Panc1 (cell line): ENCODE data around the gene SYNE1.

Experiments used
- POLR2AphosphoS5 ChIP-seq: IDR thresholded peaks from 2 replicates; pipeline ENCODE4 v1.6.1; 2012; ENCODE audit warnings: mild to moderate bottlenecking, low read depth, low read length, moderate library complexity
- TCF7L2 ChIP-seq: IDR thresholded peaks from 2 replicates; pipeline ENCODE4 v1.6.1; 2011; ENCODE audit warnings: mild to moderate bottlenecking, low read depth, low read length, inconsistent platforms
- TF ChIP-seq, protein P1 (sequence below): fragments of 450-650 bp; IDR thresholded peaks from 2 replicates; pipeline ENCODE4 v1.5.1; 2017; ENCODE audit warnings: mild to moderate bottlenecking
- TF ChIP-seq, protein P2 (sequence below), 2 experiments: IDR thresholded peaks; 2 replicates each; pipeline ENCODE4 v1.6.1; 2011 to 2012; ENCODE audit warnings: low read depth in 2 of 2, control low read depth in 1 of 2, low read length in 1 of 2, mild to moderate bottlenecking in 1 of 2, moderate library complexity in 1 of 2; ENCODE audit not compliant: insufficient read depth in 1 of 2

DNA sequence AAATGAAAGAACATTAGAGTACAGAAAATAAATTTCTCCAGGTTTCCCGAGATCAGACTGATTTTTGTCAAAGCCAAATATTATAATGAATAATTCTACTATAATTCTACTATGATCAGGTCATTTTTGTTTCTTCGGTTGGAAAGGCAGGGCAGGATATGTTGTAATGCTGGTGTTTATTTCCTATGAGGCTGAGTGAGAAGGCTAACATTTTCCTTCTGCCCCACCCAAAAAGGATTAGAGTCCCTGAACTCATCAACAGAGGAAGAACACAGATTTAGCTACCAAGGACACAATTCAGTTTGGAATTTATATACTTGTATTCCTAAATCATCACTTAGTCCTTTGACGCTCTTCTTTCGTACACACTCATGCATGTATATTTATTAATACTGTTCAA is 318.9 kb downstream of the SYNE1 start:
- TF ChIP-seq POLR2AphosphoS5 (no peak), TCF7L2 (no peak)
- TF ChIP-seq, protein P1, sequence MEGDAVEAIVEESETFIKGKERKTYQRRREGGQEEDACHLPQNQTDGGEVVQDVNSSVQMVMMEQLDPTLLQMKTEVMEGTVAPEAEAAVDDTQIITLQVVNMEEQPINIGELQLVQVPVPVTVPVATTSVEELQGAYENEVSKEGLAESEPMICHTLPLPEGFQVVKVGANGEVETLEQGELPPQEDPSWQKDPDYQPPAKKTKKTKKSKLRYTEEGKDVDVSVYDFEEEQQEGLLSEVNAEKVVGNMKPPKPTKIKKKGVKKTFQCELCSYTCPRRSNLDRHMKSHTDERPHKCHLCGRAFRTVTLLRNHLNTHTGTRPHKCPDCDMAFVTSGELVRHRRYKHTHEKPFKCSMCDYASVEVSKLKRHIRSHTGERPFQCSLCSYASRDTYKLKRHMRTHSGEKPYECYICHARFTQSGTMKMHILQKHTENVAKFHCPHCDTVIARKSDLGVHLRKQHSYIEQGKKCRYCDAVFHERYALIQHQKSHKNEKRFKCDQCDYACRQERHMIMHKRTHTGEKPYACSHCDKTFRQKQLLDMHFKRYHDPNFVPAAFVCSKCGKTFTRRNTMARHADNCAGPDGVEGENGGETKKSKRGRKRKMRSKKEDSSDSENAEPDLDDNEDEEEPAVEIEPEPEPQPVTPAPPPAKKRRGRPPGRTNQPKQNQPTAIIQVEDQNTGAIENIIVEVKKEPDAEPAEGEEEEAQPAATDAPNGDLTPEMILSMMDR: no peak
- TF ChIP-seq, protein P2, sequence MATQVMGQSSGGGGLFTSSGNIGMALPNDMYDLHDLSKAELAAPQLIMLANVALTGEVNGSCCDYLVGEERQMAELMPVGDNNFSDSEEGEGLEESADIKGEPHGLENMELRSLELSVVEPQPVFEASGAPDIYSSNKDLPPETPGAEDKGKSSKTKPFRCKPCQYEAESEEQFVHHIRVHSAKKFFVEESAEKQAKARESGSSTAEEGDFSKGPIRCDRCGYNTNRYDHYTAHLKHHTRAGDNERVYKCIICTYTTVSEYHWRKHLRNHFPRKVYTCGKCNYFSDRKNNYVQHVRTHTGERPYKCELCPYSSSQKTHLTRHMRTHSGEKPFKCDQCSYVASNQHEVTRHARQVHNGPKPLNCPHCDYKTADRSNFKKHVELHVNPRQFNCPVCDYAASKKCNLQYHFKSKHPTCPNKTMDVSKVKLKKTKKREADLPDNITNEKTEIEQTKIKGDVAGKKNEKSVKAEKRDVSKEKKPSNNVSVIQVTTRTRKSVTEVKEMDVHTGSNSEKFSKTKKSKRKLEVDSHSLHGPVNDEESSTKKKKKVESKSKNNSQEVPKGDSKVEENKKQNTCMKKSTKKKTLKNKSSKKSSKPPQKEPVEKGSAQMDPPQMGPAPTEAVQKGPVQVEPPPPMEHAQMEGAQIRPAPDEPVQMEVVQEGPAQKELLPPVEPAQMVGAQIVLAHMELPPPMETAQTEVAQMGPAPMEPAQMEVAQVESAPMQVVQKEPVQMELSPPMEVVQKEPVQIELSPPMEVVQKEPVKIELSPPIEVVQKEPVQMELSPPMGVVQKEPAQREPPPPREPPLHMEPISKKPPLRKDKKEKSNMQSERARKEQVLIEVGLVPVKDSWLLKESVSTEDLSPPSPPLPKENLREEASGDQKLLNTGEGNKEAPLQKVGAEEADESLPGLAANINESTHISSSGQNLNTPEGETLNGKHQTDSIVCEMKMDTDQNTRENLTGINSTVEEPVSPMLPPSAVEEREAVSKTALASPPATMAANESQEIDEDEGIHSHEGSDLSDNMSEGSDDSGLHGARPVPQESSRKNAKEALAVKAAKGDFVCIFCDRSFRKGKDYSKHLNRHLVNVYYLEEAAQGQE (IDR thresholded peaks at IDR 0.05; ENCODE audit: insufficient read depth in 1 of 2, low read depth in 2 of 2, low read length in 1 of 2): no peak
